Measurements from ENCODE around the gene RAD9A. TPM values are rescaled to one million over a fixed set of nuclear protein-coding genes. Genes with fewer than 3 reads are reported as not detected.
A peak's percentile ranks its signal among the peaks of the same experiment; 100 is the strongest.

RAD9A gene
- total and polyA plus RNA-seq, 2 of the 4 experiments (the other 2 are of a cell fraction), result 2.0 to 10.3 TPM

DNA sequence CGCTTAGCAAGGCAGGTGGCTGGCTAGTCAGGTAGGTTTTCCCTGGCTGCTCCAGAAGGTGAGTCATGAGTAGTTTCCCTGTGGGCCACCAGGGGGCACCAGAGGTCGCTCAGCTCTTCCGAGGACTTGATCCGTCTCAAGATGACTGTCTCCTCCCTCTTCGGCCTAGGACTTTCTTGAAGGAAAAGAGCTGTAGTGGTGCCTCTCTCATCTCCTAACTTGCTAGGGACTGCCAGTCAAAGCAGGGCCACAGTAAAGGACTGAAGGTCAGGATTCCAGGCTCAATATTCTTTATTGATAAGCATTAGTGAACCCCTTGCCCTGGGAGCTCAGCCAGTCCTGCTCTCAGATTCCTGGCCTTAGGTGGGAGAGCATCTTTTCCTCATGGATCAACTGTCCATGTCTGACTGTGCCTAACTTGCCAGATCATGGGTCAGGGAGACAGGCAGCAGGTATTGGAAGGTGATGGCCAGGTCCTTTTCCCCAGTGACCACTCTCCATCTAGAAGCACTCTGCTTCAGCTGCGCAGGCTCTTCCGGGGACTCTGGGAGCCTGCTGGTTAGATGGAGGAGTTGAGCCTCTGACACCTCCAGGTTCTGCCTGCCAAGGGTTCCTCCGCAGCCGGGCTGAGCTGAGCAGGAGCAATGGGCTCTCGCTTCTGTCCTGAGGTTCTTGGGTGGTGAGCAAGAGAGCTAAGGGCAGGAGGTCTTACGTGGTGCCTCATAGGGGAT is 40.3 kb upstream of the RAD9A start:
- H3K79me1 ChIP-seq (ENCODE audit: low read depth in 1 of 2, low read length in 2 of 2), result peaks cover 7 to 36% of the 10 kb centered on the region in 2 experiments; a peak in 3 of 4 replicates
- no peaks in the 10 kb centered on the region for H3K27me3 ChIP-seq (ENCODE audit: control insufficient read depth, insufficient read depth, low read length)
- no peak overlapping the region for H3K18ac ChIP-seq (ENCODE audit: low read depth, low read length)
- H2AK5ac ChIP-seq (ENCODE audit: low read depth, low read length), result peak overlapping the region; percentile 85
- no peak overlapping the region; the same call in 1 of the 2 replicates for H3K14ac ChIP-seq (replicated peaks; ENCODE audit: low read depth, low read length)
- no peak overlapping the region for H3K4me3 ChIP-seq (ENCODE audit: insufficient read depth, low read depth, low read length)
- no peak overlapping the region for H2AK9ac ChIP-seq (replicated peaks; ENCODE audit: low read depth, low read length, poor library complexity)
- DNase-seq (peak; percentile 80), ATAC-seq (ENCODE audit: low read depth) (peak; percentile 8; the same call in 1 of the 2 replicates)
- no peak overlapping the region for H2BK20ac ChIP-seq (ENCODE audit: low read depth, low read length)
- no peak overlapping the region for H2AFZ ChIP-seq (replicated peaks; ENCODE audit: low read length, poor library complexity)
- no peak overlapping the region for H2BK15ac ChIP-seq (ENCODE audit: low read depth, low read length)
- no peak overlapping the region for H2BK120ac ChIP-seq (ENCODE audit: low read depth, low read length)
- peak overlapping the region; percentile 78 for H3K23ac ChIP-seq (ENCODE audit: low read depth, low read length)
- no peaks in the 10 kb centered on the region for H3K9me3 ChIP-seq (ENCODE audit: control insufficient read depth, insufficient read depth, low read length)
- no peak for TF ChIP-seq MXI1 (IDR thresholded peaks at IDR 0.05; ENCODE audit: borderline replicate concordance, low read depth, low read length)
- peak; percentile 79 for TF ChIP-seq SMC3 (IDR thresholded peaks at IDR 0.05; ENCODE audit: low read depth, low read length)
- no peak for TF ChIP-seq BHLHE40 (IDR thresholded peaks at IDR 0.05; ENCODE audit: low read depth, low read length)
- peak; percentile 75 for TF ChIP-seq RAD21 (IDR thresholded peaks at IDR 0.05; ENCODE audit: low read length)
- TF ChIP-seq MAFK (IDR thresholded peaks at IDR 0.05; ENCODE audit: low read depth, low read length), result no peak
- TF ChIP-seq, protein P1, sequence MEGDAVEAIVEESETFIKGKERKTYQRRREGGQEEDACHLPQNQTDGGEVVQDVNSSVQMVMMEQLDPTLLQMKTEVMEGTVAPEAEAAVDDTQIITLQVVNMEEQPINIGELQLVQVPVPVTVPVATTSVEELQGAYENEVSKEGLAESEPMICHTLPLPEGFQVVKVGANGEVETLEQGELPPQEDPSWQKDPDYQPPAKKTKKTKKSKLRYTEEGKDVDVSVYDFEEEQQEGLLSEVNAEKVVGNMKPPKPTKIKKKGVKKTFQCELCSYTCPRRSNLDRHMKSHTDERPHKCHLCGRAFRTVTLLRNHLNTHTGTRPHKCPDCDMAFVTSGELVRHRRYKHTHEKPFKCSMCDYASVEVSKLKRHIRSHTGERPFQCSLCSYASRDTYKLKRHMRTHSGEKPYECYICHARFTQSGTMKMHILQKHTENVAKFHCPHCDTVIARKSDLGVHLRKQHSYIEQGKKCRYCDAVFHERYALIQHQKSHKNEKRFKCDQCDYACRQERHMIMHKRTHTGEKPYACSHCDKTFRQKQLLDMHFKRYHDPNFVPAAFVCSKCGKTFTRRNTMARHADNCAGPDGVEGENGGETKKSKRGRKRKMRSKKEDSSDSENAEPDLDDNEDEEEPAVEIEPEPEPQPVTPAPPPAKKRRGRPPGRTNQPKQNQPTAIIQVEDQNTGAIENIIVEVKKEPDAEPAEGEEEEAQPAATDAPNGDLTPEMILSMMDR (conservative IDR thresholded peaks at IDR 0.05; ENCODE audit: low read depth, low read length), result peak; percentile 89
- peak; percentile 81 for TF ChIP-seq FOS (IDR thresholded peaks at IDR 0.05; ENCODE audit: low read depth, low read length)
- peak overlapping the region; percentile 77 for H3K4ac ChIP-seq (ENCODE audit: low read depth, low read length)
- CTCF ChIA-PET, result interaction anchor here (0.5 to 10.1 kb wide), 14 partner anchors 8 to 132 kb away, joined by 3 to 128 read pairs (median 3); partner anchors contain the start of genes AIP and TMEM134
- peak overlapping the region; percentile 22 for H3K27ac ChIP-seq (ENCODE audit: insufficient read depth, low read length)
- peak overlapping the region; percentile 19 for H2BK5ac ChIP-seq (ENCODE audit: low read depth, low read length, poor library complexity, severe bottlenecking)
- no TSS peak for BruUV-seq (replicated peaks)
- peak overlapping the region; percentile 9; the same call in 1 of the 2 replicates for H3K4me2 ChIP-seq (ENCODE audit: low read depth, low read length)
- in situ Hi-C loops (cut with MboI; ENCODE audit: low sequenced_read_pairs), result no loop called here
- H3K36me3 ChIP-seq (ENCODE audit: control insufficient read depth, insufficient read depth, low read length), result peaks cover 3% of the 10 kb centered on the region; the same call in 1 of the 2 replicates
- H3K4me1 ChIP-seq (ENCODE audit: control insufficient read depth, insufficient read depth, low read length), result peaks cover 28% of the 10 kb centered on the region
- H3K56ac ChIP-seq (ENCODE audit: extremely low read depth, insufficient read depth, low read length), result no peak overlapping the region; the same call in 1 of the 2 replicates
- peak overlapping the region; percentile 30 for H4K91ac ChIP-seq (ENCODE audit: insufficient read depth, low read depth, low read length)
- intact Hi-C loops (cut with micrococcal nuclease), result loop anchor here (1.0 kb wide), 1 partner anchor 31 kb away; no protein-coding TSS in a partner anchor
- WGBS, 2 experiments (ENCODE audit: extremely low coverage in 2 of 2, insufficient read length in 1 of 2), result 100% methylated on average over 3 of the region's 11 CpGs; no CpG with 5 or more reads in 1 of the 2 experiments
- POLR2A ChIA-PET (ENCODE audit: unreplicated experiment), result interaction anchor here (0.6 kb wide), 3 partner anchors 22 to 31 kb away, joined by 4 to 8 read pairs (median 4); partner anchors contain the start of gene CLCF1
- H4K8ac ChIP-seq (ENCODE audit: low read depth in 2 of 2, low read length in 2 of 2), result peak overlapping the region in 1 of 2 experiments; percentile 72; a peak in 2 of 4 replicates
- peak overlapping the region; percentile 8; the same call in 1 of the 2 replicates for H4K5ac ChIP-seq (ENCODE audit: low read depth, low read length)
- H4K20me1 ChIP-seq (ENCODE audit: insufficient read depth, low read length), result peaks cover 6% of the 10 kb centered on the region
- dilution Hi-C loops (cut with HindIII; ENCODE audit: low sequenced_read_pairs, unreplicated experiment), result no loop called here
- peak overlapping the region; percentile 26; the same call in 1 of the 2 replicates for H3K9ac ChIP-seq (ENCODE audit: low read depth, low read length)
- H3K9me1 ChIP-seq (ENCODE audit: insufficient read depth, low read length), result peaks cover 9% of the 10 kb centered on the region
